GM19035 (cell line): ENCODE results near the gene TRERF1.
"Not testable (repeated sequence)": the region's sequence is repeated elsewhere in the genome, so short reads cannot be mapped to it uniquely, and the experiment has no call there.

ENCODE experiments used
- ATAC-seq: cut with Tn5 transposase; IDR thresholded peaks from one replicate; pipeline ENCODE4 v1.9.1; 2021; ENCODE audit not compliant: unreplicated experiment

Gene TRERF1

GRCh38 chr6:42339991-42340401, 111.7 kb downstream of the TRERF1 start:
- ATAC-seq = no peak

- ATAC-seq = no peak
Measured at GRCh38 chr6:42338744-42339222, 112.9 kb downstream of the TRERF1 start.

GRCh38 chr6:42337985-42338743, 113.6 kb downstream of the TRERF1 start:
- ATAC-seq = no peak

GRCh38 chr6:42336431-42336830, 115.3 kb downstream of the TRERF1 start:
- ATAC-seq = no peak

GRCh38 chr6:42335896-42336295, 115.8 kb downstream of the TRERF1 start:
- no peak for ATAC-seq

GRCh38 chr6:42334870-42335269, 116.9 kb downstream of the TRERF1 start:
- no peak for ATAC-seq

- ATAC-seq = no peak
Measured at GRCh38 chr6:42333612-42334011, 118.1 kb downstream of the TRERF1 start.

- no peak for ATAC-seq
Measured at GRCh38 chr6:42332916-42333315, 118.8 kb downstream of the TRERF1 start.

GRCh38 chr6:42331019-42331418, 120.7 kb downstream of the TRERF1 start:
- no peak for ATAC-seq

- ATAC-seq = no peak
Measured at GRCh38 chr6:42326248-42326647, 125.5 kb downstream of the TRERF1 start.

- not testable (repeated sequence) for ATAC-seq
Measured at GRCh38 chr6:42324656-42325324, 126.9 kb downstream of the TRERF1 start.

GRCh38 chr6:42322676-42323075, 129.1 kb downstream of the TRERF1 start:
- no peak for ATAC-seq

- no peak for ATAC-seq
Measured at GRCh38 chr6:42321976-42322375, 129.8 kb downstream of the TRERF1 start.

- ATAC-seq = no peak
Measured at GRCh38 chr6:42320762-42321161, 131.0 kb downstream of the TRERF1 start.

- no peak for ATAC-seq
Measured at GRCh38 chr6:42318480-42318879, 133.2 kb downstream of the TRERF1 start.

- no peak for ATAC-seq
Measured at GRCh38 chr6:42316981-42317380, 134.7 kb downstream of the TRERF1 start.

GRCh38 chr6:42315991-42316970, 135.4 kb downstream of the TRERF1 start:
- no peak for ATAC-seq

GRCh38 chr6:42315259-42315990, 136.3 kb downstream of the TRERF1 start:
- no peak for ATAC-seq

GRCh38 chr6:42314571-42315258, 137.0 kb downstream of the TRERF1 start:
- no peak for ATAC-seq
